ENCODE data around the gene ECPAS. TPM values are rescaled to one million over a fixed set of nuclear protein-coding genes. Genes with fewer than 3 reads are reported as not detected.

ECPAS gene
- total and polyA plus RNA-seq, 2 donors (not counting 1 experiment from before 2014, with no cell fraction given) = 12.9 to 69.5 TPM

DNA sequence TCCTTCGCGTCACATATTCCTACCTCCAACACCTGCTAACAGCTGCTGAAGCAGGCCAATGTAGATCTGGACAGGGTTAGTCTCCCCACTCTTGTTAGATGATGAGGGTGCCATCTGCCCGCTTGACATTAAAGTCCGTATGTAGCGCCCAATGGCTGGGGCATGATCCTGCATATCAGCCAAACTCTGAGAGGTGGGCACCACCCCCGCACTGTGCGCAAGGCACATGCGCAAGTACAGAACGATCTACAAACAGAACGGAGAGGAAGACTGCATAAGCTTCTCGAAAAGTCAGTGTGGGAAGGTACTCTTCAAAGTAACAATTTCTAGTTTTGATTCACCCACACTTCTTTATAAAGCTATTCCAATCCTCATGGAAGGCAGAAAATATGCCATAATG, 69.8 kb downstream of the ECPAS start:
- ATAC-seq (ENCODE audit: low read depth) = no peak
- Histone ChIP-seq H3K9ac (ENCODE audit: low read length) (no peak overlapping the region), H3K4me2 (replicated peaks; ENCODE audit: low read depth, low read length, poor library complexity, severe bottlenecking) (no peak overlapping the region), H3K79me2 (ENCODE audit: control insufficient read depth, insufficient read depth, low read length) (no peaks in the 10 kb centered on the region), H4K20me1 (ENCODE audit: control insufficient read depth, insufficient read depth, low read length, poor library complexity, severe bottlenecking) (no peaks in the 10 kb centered on the region), H3K27me3 (replicated peaks in 1 of 4; ENCODE audit: control extremely low read depth in 1 of 4, control insufficient read depth in 3 of 4, insufficient read depth in 4 of 4, low read length in 3 of 4) (no peaks in the 10 kb centered on the region), H3K36me3 (replicated peaks in 1 of 2; ENCODE audit: control extremely low read depth in 1 of 2, control insufficient read depth in 1 of 2, extremely low read depth in 1 of 2, insufficient read depth in 2 of 2, low read length in 1 of 2) (peaks cover 10 to 55% of the 10 kb centered on the region in 2 experiments), H3K4me1 (ENCODE audit: control insufficient read depth in 2 of 2, insufficient read depth in 2 of 2, low read length in 2 of 2) (no peaks in the 10 kb centered on the region), H3K9me3 (ENCODE audit: control extremely low read depth in 1 of 3, control insufficient read depth in 2 of 3, insufficient read depth in 1 of 3, low read length in 2 of 3) (no peaks in the 10 kb centered on the region), H2AFZ (ENCODE audit: insufficient read depth, low read depth, low read length, poor library complexity, severe bottlenecking) (no peak overlapping the region), H3K4me3 (ENCODE audit: control extremely low read depth in 1 of 5, extremely low read depth in 1 of 5, insufficient read depth in 1 of 5, low read depth in 2 of 5, low read length in 4 of 5) (no peak overlapping the region), H3K27ac (ENCODE audit: low read length in 2 of 2) (no peak overlapping the region)
- H3K27me3 Mint-ChIP-seq = no peaks in the 10 kb centered on the region
- ChIA-PET POLR2A (no interaction called here), CTCF (no interaction called here)
- intact Hi-C loops (cut with micrococcal nuclease) = no loop called here
- no peak overlapping the region for H3K27ac Mint-ChIP-seq
- 100% methylated on average over 4 of the region's 11 CpGs for WGBS (ENCODE audit: insufficient coverage)
- no peak for DNase-seq
- H3K4me1 Mint-ChIP-seq = no peaks in the 10 kb centered on the region
- TF ChIP-seq, protein P1, sequence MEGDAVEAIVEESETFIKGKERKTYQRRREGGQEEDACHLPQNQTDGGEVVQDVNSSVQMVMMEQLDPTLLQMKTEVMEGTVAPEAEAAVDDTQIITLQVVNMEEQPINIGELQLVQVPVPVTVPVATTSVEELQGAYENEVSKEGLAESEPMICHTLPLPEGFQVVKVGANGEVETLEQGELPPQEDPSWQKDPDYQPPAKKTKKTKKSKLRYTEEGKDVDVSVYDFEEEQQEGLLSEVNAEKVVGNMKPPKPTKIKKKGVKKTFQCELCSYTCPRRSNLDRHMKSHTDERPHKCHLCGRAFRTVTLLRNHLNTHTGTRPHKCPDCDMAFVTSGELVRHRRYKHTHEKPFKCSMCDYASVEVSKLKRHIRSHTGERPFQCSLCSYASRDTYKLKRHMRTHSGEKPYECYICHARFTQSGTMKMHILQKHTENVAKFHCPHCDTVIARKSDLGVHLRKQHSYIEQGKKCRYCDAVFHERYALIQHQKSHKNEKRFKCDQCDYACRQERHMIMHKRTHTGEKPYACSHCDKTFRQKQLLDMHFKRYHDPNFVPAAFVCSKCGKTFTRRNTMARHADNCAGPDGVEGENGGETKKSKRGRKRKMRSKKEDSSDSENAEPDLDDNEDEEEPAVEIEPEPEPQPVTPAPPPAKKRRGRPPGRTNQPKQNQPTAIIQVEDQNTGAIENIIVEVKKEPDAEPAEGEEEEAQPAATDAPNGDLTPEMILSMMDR (IDR thresholded peaks at IDR 0.05) = no peak
- TF ChIP-seq EZH2 (IDR thresholded peaks at IDR 0.05; ENCODE audit: borderline replicate concordance, insufficient read depth, low read depth, low read length, poor library complexity, severe bottlenecking) = no peak
- H3K4me3 Mint-ChIP-seq = no peak overlapping the region
- H3K9me3 Mint-ChIP-seq (ENCODE audit: insufficient read depth) = no peaks in the 10 kb centered on the region

DNA sequence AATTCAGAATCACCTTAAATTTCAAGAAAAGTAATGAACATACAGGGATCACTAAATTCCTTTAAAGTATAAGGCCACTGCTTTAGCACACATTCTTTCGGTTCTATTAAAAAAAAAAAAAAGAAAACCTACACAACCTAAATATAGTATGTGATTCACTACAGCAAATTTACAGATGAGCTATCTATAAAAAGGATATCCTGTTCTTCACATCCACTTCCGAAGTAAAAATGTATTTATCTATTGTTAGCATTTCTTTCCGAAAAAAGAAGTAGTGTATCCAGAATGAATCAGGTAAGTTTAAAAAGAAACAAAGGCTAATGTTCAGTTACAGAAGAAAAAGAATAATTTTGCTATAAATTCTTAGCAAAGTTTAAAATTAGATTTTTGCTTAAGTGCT, 70.2 kb downstream of the ECPAS start:
- Histone ChIP-seq H3K4me1 (ENCODE audit: control insufficient read depth in 2 of 2, insufficient read depth in 2 of 2, low read length in 2 of 2) (no peaks in the 10 kb centered on the region), H3K79me2 (ENCODE audit: control insufficient read depth, insufficient read depth, low read length) (no peaks in the 10 kb centered on the region), H3K9ac (ENCODE audit: low read length) (no peak overlapping the region), H2AFZ (ENCODE audit: insufficient read depth, low read depth, low read length, poor library complexity, severe bottlenecking) (no peak overlapping the region), H3K36me3 (replicated peaks in 1 of 2; ENCODE audit: control extremely low read depth in 1 of 2, control insufficient read depth in 1 of 2, extremely low read depth in 1 of 2, insufficient read depth in 2 of 2, low read length in 1 of 2) (peaks cover 10 to 55% of the 10 kb centered on the region in 2 experiments), H3K27me3 (replicated peaks in 1 of 4; ENCODE audit: control extremely low read depth in 1 of 4, control insufficient read depth in 3 of 4, insufficient read depth in 4 of 4, low read length in 3 of 4) (no peaks in the 10 kb centered on the region), H3K27ac (ENCODE audit: low read length in 2 of 2) (no peak overlapping the region), H3K9me3 (ENCODE audit: control extremely low read depth in 1 of 3, control insufficient read depth in 2 of 3, insufficient read depth in 1 of 3, low read length in 2 of 3) (no peaks in the 10 kb centered on the region), H3K4me3 (ENCODE audit: control extremely low read depth in 1 of 5, extremely low read depth in 1 of 5, insufficient read depth in 1 of 5, low read depth in 2 of 5, low read length in 4 of 5) (no peak overlapping the region), H4K20me1 (ENCODE audit: control insufficient read depth, insufficient read depth, low read length, poor library complexity, severe bottlenecking) (no peaks in the 10 kb centered on the region), H3K4me2 (replicated peaks; ENCODE audit: low read depth, low read length, poor library complexity, severe bottlenecking) (no peak overlapping the region)
- intact Hi-C loops (cut with micrococcal nuclease) = no loop called here
- ATAC-seq (ENCODE audit: low read depth) (no peak), DNase-seq (no peak)
- no peaks in the 10 kb centered on the region for H3K27me3 Mint-ChIP-seq
- ChIA-PET POLR2A (no interaction called here), CTCF (no interaction called here)
- no peak overlapping the region for H3K4me3 Mint-ChIP-seq
- H3K9me3 Mint-ChIP-seq (ENCODE audit: insufficient read depth) = no peaks in the 10 kb centered on the region
- TF ChIP-seq, protein P1 (IDR thresholded peaks at IDR 0.05) = no peak
- TF ChIP-seq EZH2 (IDR thresholded peaks at IDR 0.05; ENCODE audit: borderline replicate concordance, insufficient read depth, low read depth, low read length, poor library complexity, severe bottlenecking) = no peak
- WGBS (ENCODE audit: insufficient coverage) = no CpG with 5 or more reads among the region's 3 CpGs
- H3K4me1 Mint-ChIP-seq = no peaks in the 10 kb centered on the region
- no peak overlapping the region for H3K27ac Mint-ChIP-seq

All from B cell (primary cell).